Muscle layer of colon (tissue), 2 donors: Measurements from ENCODE around the gene CRYGS.
"Not testable (repeated sequence)": the region's sequence is repeated elsewhere in the genome, so short reads cannot be mapped to it uniquely, and the experiment has no call there.

Source experiments
- H3K27ac ChIP-seq: one replicate; pipeline ENCODE4 v1.7.0; 2013; ENCODE audit warnings: low read depth, mild to moderate bottlenecking, low read length, moderate library complexity
- H3K27me3 ChIP-seq, 2 donors: one replicate each; pipeline ENCODE4 v1.7.0; 2013; ENCODE audit warnings: low read length in 2 of 2, mild to moderate bottlenecking in 2 of 2; ENCODE audit not compliant: insufficient read depth in 2 of 2, control insufficient read depth in 1 of 2
- H3K36me3 ChIP-seq: one replicate; pipeline ENCODE4 v1.7.0; 2013; ENCODE audit warnings: mild to moderate bottlenecking, low read length; ENCODE audit not compliant: insufficient read depth
- H3K4me1 ChIP-seq: one replicate; pipeline ENCODE4 v1.7.0; 2013; ENCODE audit warnings: mild to moderate bottlenecking, low read length; ENCODE audit not compliant: insufficient read depth
- H3K4me3 ChIP-seq, 2 donors: one replicate each; pipeline ENCODE4 v1.7.0; 2013; ENCODE audit warnings: low read length in 2 of 2, low read depth in 1 of 2, mild to moderate bottlenecking in 1 of 2, moderate library complexity in 1 of 2
- H3K9ac ChIP-seq: one replicate; pipeline ENCODE4 v1.7.0; 2013; ENCODE audit warnings: low read length
- H3K9me3 ChIP-seq: one replicate; pipeline ENCODE4 v1.7.0; 2013; ENCODE audit warnings: mild to moderate bottlenecking, low read length
- donor health status: abdominal sarcoma.
- donor health status: Adenocarcinoma of cecum.

CRYGS gene

DNA sequence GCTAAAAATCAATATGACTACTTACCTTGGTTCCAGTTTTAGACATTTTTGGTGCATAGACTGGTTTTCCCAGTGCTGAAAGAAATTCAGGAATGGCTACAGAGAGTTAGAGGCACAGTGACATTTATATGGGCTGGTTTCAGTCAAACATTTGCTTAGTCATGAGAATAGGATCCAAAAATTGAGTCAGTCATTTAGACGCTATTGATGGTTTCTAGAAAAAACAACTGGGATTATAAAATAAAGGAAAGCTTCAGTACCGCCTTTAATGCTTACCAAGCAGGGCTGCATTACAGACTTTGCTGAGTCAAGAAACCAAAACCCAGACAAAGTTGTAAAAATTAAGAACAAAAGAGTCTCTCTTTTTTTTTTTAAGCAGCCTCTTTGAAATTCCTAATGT is at the start of gene CRYGS:
TSS of gene CRYGS (minus strand) at position 100 of the 400 bp plus-strand sequence. CDS start at position 46, 54 bp downstream.
- Histone ChIP-seq H3K36me3 (peaks cover 4% of the 10 kb centered on the region), H3K4me3 (no peak within 1 kb of the TSS), H3K27ac (no peak within 1 kb of the TSS), H3K4me1 (peaks cover 4% of the 10 kb centered on the region), H3K27me3 (no peaks in the 10 kb centered on the region), H3K9me3 (no peaks in the 10 kb centered on the region), H3K9ac (no peak within 1 kb of the TSS)

- no peaks in the 10 kb centered on the region for H3K9me3 ChIP-seq
- H3K9ac ChIP-seq: no peak overlapping the region
- no peaks in the 10 kb centered on the region for H3K27me3 ChIP-seq
- H3K36me3 ChIP-seq: no peaks in the 10 kb centered on the region
- H3K27ac ChIP-seq: no peak overlapping the region
- H3K4me3 ChIP-seq: no peak overlapping the region
- H3K4me1 ChIP-seq: no peaks in the 10 kb centered on the region
Observed at GRCh38 chr3:186593862-186594261, 49.7 kb upstream of the CRYGS start.

- no peak overlapping the region for H3K4me3 ChIP-seq
Observed at GRCh38 chr3:186592682-186593081, 48.5 kb upstream of the CRYGS start.

DNA sequence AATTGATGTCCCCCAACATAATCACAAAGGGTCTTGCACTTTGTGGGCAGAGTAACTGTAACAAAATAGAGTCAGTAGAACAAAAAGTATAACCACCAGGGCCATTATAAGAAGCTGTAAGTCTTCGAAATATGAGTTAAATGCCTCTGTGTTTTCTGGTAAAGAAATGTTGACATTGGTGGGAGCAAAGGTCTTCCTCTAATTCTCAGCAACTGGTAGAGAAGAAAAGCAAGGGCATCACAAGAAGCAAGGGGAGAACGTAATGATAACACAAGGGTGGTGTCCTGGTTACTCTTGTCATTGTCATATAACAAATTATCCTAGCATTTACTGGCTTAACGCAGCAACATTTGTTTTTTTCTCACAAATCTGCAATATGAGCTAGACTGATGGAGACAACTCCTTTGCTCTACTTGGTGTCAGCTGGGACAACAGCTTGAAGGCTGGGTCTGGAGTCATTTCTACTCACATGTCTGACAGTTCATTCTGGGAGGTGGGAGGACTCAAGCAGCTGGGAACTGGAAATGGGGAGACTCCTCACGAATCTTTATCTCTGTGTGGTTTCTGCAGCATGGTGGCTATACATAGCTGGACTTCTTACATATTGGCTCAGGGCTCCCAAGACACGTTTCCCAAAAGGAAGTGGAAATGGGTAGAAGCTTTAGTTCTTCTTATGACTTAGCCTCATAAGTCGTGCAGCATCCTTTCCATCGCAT is 46.6 kb upstream of the CRYGS start:
- H3K36me3 ChIP-seq: peaks cover 3% of the 10 kb centered on the region
- no peaks in the 10 kb centered on the region for H3K9me3 ChIP-seq

More at GRCh38 chr3:186592682-186593081, 48.5 kb upstream of the CRYGS start:
- Histone ChIP-seq H3K9ac (no peak overlapping the region), H3K4me1 (no peaks in the 10 kb centered on the region), H3K27me3 (no peaks in the 10 kb centered on the region), H3K27ac (no peak overlapping the region), H3K9me3 (no peaks in the 10 kb centered on the region), H3K36me3 (no peaks in the 10 kb centered on the region)

DNA sequence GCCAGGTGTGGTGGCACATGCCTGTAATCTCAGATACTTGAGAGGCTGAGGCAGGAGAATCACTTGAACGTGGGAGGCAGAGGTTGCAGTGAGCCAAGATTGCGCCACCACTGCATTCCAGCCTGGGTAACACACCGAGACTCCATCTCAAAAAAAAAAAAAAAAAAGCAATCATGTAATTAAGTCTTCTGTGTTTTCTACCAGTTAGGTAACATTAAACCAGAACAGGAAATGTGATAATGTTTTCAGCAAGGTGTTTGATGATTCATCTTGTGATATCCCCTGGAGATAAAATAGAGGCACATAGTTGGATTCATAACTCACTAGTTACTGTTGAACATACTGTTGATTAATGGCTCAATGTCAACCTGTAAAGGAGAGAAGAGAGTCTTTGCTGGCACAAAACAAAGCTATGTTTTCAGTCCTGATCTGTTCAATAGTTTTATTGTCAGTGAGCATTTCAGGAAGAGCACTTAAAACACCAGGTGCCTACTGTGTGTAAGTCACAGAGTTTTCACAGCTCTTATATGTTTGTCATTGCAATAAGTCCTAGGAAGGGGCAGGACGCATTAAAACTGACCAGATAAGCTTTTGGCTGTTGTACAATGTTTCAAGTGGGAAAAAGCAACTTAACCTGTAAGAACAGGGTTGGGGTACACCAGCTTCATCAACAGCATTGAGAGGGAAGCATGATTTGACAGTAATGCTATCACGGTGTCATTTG is 45.8 kb upstream of the CRYGS start:
- H3K27me3 ChIP-seq: no peaks in the 10 kb centered on the region
- H3K9ac ChIP-seq: no peak overlapping the region
- H3K36me3 ChIP-seq: peaks cover 10% of the 10 kb centered on the region
- no peaks in the 10 kb centered on the region for H3K4me1 ChIP-seq
- no peak overlapping the region for H3K27ac ChIP-seq
- no peak overlapping the region for H3K4me3 ChIP-seq
- no peaks in the 10 kb centered on the region for H3K9me3 ChIP-seq

More for the DNA sequence above, 46.6 kb upstream of the CRYGS start:
- H3K27ac ChIP-seq: no peak overlapping the region
- H3K4me1 ChIP-seq: no peaks in the 10 kb centered on the region
- H3K9ac ChIP-seq: no peak overlapping the region
- H3K4me3 ChIP-seq: no peak overlapping the region
- no peaks in the 10 kb centered on the region for H3K27me3 ChIP-seq

- Histone ChIP-seq H3K9me3 (no peaks in the 10 kb centered on the region), H3K27me3 (no peaks in the 10 kb centered on the region), H3K4me1 (no peaks in the 10 kb centered on the region), H3K36me3 (peaks cover 19% of the 10 kb centered on the region), H3K27ac (no peak overlapping the region), H3K9ac (no peak overlapping the region), H3K4me3 (no peak overlapping the region)
Observed at GRCh38 chr3:186589121-186589520, 44.9 kb upstream of the CRYGS start.

- Histone ChIP-seq H3K9me3 (no peaks in the 10 kb centered on the region), H3K4me3 (no peak overlapping the region), H3K9ac (no peak overlapping the region), H3K27me3 (no peaks in the 10 kb centered on the region), H3K27ac (no peak overlapping the region), H3K4me1 (no peaks in the 10 kb centered on the region), H3K36me3 (peaks cover 24% of the 10 kb centered on the region)
Observed at GRCh38 chr3:186588632-186589031, 44.5 kb upstream of the CRYGS start.

GRCh38 chr3:186587183-186587582 is 43.0 kb upstream of the CRYGS start:
- Histone ChIP-seq H3K9me3 (no peaks in the 10 kb centered on the region), H3K4me1 (no peaks in the 10 kb centered on the region), H3K36me3 (peaks cover 39% of the 10 kb centered on the region), H3K4me3 (no peak overlapping the region), H3K27me3 (no peaks in the 10 kb centered on the region), H3K9ac (no peak overlapping the region), H3K27ac (no peak overlapping the region)

DNA sequence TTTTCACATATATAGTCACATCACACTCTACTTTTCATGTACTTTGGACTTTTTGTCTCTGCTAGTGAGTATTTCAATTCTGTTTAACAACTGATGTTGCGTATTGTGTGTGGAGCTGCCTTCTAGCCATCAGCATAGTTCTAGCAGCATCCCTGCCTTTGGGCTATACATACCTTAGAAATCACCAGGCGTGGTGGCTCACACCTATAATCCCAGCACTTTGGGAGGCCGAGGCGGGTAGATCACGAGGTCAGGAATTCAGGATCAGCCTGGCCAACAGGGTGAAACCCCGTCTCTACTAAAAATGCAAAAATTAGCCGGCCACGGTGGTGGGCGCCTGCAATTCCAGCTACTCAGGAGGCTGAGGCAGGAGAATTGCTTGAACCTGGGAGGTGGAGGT is 42.1 kb upstream of the CRYGS start:
- H3K4me3 ChIP-seq: not testable (repeated sequence)
- peaks cover 48% of the 10 kb centered on the region for H3K36me3 ChIP-seq

GRCh38 chr3:186583831-186584230 is 39.7 kb upstream of the CRYGS start:
- H3K4me3 ChIP-seq: no peak overlapping the region
- H3K36me3 ChIP-seq: peaks cover 67% of the 10 kb centered on the region
- no peak overlapping the region for H3K9ac ChIP-seq
- H3K27ac ChIP-seq: no peak overlapping the region
- H3K27me3 ChIP-seq: no peaks in the 10 kb centered on the region
- H3K9me3 ChIP-seq: no peaks in the 10 kb centered on the region
- H3K4me1 ChIP-seq: no peaks in the 10 kb centered on the region

More for the DNA sequence above, 42.1 kb upstream of the CRYGS start:
- not testable (repeated sequence) for H3K27me3 ChIP-seq, H3K9ac ChIP-seq, H3K4me1 ChIP-seq, H3K27ac ChIP-seq, H3K9me3 ChIP-seq

DNA sequence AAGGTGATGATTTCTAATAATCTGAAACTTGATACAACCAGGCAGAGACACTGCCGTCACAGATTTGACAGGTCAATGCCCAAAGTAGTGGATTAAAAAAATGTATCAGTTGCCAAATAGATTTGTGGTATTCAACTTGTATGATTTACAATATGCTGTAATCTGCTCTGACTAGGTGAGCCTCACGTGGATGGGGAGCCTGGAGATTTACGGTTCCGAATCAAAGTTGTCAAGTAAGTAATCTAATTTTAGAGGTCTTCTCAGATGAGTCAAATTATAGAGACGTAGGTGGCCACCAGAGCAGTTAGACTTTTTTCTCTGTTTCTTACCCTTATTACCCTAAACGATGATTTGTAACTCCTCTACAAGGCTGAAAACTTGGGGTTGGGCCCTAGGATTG is 38.4 kb upstream of the CRYGS start:
- H3K4me1 ChIP-seq: no peaks in the 10 kb centered on the region
- H3K9me3 ChIP-seq: no peaks in the 10 kb centered on the region
- H3K4me3 ChIP-seq: no peak overlapping the region
- no peak overlapping the region for H3K9ac ChIP-seq
- peaks cover 76% of the 10 kb centered on the region for H3K36me3 ChIP-seq
- no peak overlapping the region for H3K27ac ChIP-seq
- no peaks in the 10 kb centered on the region for H3K27me3 ChIP-seq
